HG03175 (cell line): ENCODE data around the gene MEGF6.
A peak's percentile ranks its signal among the peaks of the same experiment; 100 is the strongest.

Experiments used
- ATAC-seq: cut with Tn5 transposase; IDR thresholded peaks from one replicate; pipeline ENCODE4 v1.9.1; 2021; ENCODE audit warnings: mild to moderate bottlenecking, moderate library complexity; ENCODE audit not compliant: unreplicated experiment

Gene MEGF6

GRCh38 chr1:3495776-3496745 lies 115.2 kb downstream of the MEGF6 start:
- no peak for ATAC-seq

- ATAC-seq = no peak
Observed at GRCh38 chr1:3494321-3495308, 116.7 kb downstream of the MEGF6 start.

DNA sequence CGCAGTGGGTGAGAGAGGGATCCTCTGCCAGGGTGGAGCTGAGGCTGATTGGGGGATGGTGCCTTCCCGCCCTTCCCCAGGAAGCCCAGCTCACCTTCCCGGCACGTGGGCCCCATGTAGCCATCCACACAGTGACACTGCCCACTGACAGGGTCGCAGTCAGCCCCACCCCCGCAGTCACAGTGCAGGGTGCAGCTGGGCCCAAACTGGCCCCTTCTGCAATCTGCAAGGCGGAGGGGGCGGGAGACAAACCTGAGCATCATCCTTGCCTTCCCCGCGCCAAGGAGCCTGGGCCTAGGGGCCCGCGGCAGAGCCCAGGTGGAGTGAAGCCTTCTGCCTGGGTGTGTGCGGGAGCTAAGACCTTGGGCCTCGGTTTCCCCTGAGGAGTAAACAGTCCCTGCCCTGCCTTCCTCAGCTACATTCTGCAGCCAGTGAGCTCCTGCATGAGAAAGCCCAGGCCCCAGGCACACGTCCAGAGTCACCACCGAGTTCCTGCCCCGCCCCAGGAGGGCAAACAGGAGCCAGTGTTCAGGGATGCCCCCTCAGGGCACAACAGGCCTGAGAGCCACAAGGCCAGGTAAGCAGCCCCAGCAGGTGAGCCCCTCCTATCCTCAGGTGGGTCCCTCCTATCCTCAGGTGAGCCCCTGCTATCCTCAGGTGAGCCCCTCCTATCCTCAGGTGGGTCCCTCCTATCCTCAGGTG lies 118.6 kb downstream of the MEGF6 start:
- no peak for ATAC-seq

DNA sequence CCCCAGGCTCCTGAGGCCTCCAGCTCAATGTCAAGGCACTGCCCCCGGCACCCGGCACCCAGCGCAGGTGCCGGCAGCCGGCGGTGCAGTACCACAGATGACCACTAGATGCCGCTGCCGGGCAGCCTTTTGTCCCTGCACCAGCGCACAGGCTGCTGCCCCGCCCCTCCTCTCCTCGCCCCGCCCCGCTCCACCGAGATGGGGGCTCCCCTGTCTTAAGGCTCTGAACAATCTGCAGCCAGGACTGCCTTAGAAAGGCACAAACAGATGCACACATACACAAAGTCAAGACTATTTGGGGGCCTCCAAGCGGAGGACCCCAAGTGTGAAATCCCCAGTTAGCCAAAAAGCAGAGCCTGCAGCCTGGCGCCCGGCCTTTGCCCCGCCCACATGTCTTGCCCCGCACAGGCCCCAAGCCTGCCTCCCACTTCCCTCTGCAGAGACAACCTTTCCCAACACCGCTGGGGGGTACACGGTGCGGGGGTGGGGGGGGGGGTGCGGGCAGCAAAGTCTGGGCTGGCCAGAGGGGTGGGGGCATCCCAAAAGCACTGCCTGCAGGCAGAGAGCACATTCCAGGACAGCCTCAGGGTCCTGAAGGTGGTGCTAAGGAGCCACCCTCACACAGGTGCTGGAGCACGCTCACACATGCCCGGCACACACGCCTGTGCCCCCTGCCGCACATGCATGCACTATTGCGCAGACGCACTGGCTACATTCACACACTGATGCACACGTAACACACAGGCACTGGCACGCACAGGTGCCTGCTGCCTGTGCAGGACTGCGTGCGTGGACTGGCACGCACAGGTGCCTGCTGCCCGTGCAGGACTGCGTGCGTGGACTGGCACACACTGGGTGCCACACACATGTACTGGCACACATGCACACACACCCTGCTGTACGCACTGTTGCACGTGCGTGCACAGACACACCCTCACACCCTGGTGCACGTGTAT lies 119.7 kb downstream of the MEGF6 start:
- ATAC-seq = peak; percentile 73

GRCh38 chr1:3490046-3490745 lies 121.1 kb downstream of the MEGF6 start:
- ATAC-seq = no peak

DNA sequence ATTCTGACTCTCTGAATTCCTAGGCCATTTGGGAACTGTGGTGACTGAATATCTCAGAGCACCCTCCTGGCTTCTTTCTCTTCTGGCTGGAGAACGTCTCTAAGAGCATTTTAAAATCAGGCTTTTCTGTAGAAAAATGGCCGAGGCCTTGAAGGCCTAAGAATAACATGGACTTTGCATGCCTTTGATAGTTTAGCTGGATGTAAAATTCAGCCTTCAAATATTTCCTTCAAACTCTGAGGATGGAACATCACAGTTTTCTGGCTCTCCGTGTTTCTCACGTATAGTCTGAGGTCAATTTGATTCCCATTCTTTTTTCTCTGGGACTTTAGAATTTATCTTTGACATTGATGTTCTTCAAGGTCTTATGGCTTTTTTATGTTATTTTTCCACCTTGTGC lies 122.9 kb downstream of the MEGF6 start:
- no peak for ATAC-seq

DNA sequence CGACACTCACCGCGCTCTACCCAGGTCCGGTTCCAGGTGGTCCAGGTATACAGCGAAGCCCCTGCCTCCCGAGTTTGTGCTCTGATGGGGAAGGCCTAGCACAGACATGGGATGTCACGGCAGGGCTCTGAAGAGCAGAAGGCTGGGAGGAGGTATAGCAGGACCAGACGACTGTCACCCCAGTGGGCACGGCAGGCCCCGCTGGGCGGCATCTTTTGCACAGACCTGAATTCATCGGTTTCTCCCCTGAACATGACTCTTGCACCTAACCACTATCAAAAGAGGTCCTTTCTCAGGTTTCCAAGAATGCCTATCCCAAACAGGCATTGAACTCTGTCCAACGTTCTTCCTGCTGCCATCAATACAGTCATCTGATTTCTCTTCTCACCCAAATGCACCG lies 126.3 kb downstream of the MEGF6 start:
- no peak for ATAC-seq

- ATAC-seq = no peak
Observed at GRCh38 chr1:3483801-3484444, 127.4 kb downstream of the MEGF6 start.

- ATAC-seq = no peak
Observed at GRCh38 chr1:3483380-3483779, 127.9 kb downstream of the MEGF6 start.

DNA sequence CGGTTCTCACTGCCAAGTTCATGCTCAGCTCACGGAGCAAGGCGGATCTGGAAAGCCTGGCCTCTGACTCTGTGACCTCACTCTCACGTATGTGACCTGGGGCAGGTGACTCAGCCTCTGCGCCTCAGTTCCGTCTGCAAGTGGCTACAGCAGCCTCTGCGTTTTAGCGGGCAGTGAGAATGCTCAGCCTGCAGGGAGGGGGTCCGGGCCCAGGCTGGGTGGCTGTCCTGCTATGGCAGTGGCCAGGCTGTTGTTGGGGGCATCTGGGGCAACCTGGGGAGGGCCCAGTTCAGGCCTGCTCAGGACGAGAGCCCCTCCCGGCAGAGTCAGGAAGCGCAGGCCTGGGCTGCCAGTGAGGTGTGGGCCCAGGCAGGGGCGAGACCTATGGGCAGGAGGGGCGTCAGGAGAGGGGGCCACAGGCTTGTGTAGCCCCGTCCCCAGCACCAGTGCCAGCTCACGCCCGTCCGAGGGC lies 128.9 kb downstream of the MEGF6 start:
- no peak for ATAC-seq

- no peak for ATAC-seq
Observed at GRCh38 chr1:3481836-3482375, 129.4 kb downstream of the MEGF6 start.

GRCh38 chr1:3481046-3481445 lies 130.3 kb downstream of the MEGF6 start:
- no peak for ATAC-seq

DNA sequence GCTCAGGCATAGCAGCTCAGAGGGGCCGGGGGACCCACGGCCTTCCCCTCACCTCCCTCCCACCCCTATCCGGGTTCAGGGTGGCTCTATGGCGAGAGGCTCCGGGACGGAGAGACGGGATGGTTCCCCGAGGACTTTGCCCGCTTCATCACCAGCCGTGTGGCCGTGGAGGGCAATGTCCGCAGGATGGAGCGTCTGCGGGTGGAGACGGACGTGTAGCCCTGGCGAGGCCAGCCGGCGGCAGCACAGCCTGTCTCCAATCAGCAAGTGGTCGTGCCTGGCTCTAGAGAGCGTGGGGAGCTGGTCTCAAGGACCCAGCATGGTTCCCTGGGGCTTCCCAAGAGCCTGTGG lies 131.0 kb downstream of the MEGF6 start:
- no peak for ATAC-seq

- no peak for ATAC-seq
Observed at GRCh38 chr1:3479511-3480368, 131.6 kb downstream of the MEGF6 start.

GRCh38 chr1:3478187-3478586 lies 133.1 kb downstream of the MEGF6 start:
- no peak for ATAC-seq

GRCh38 chr1:3477241-3477995 lies 133.9 kb downstream of the MEGF6 start:
- ATAC-seq = no peak

DNA sequence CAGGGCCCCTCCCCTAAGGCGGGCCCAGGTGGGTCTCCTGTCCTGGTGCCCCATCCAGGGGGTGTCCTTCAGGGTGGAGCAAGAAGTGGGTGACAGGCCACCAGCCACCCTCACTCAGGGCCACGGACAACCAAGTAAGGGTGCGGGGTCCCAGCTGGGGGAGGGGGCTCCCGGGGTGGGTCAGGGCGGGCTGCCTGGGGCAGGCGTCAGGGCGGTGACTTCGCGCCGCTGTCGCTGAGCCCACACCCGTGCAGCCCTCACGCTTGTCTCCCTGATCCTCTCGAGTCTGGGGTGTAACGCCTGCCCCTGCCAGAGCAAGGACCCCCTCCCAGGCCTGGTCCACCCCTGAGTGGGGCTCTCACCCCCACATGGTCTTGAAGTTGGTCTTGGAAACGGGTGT lies 134.6 kb downstream of the MEGF6 start:
- ATAC-seq = no peak
